OCI-LY3 (cell line): ENCODE measurements around the gene MED16.

Experiments
- H2AFZ ChIP-seq: fragments of 200-600, 300-600 bp; shearing (Covaris generic); 2 replicates; pipeline ENCODE4 v1.6.0; 2014; ENCODE audit warnings: antibody characterized with exemption, low read depth, low read length
- H3K27ac ChIP-seq: fragments of 200-600, 300-600 bp; sonication (generic); 2 replicates; pipeline ENCODE4 v1.5.1; 2014; ENCODE audit warnings: mild to moderate bottlenecking, low read length, moderate library complexity, mixed read lengths
- H3K27me3 ChIP-seq: fragments of 200-600, 300-600 bp; sonication (generic); 2 replicates; pipeline ENCODE4 v1.6.1; 2014; ENCODE audit warnings: low read depth, low read length, mixed read lengths
- H3K36me3 ChIP-seq: fragments of 200-600, 300-600 bp; sonication (generic); replicated peaks from 2 replicates; pipeline ENCODE3; 2014; ENCODE audit warnings: low read depth, low read length, mixed read lengths
- H3K4me1 ChIP-seq: fragments of 300-600, 200-600 bp; sonication (generic); 2 replicates; pipeline ENCODE4 v1.6.1; 2014; ENCODE audit warnings: low read length, mixed read lengths
- H3K4me2 ChIP-seq: fragments of 200-600, 300-600 bp; sonication (generic); 2 replicates; pipeline ENCODE4 v1.6.1; 2014; ENCODE audit warnings: low read length, mixed read lengths
- H3K4me3 ChIP-seq: fragments of 300-600, 200-600 bp; sonication (generic); 2 replicates; pipeline ENCODE4 v1.5.1; 2014; ENCODE audit warnings: antibody characterized with exemption, mild to moderate bottlenecking, low read length, moderate library complexity
- H3K79me2 ChIP-seq: fragments of 300-600, 200-600 bp; shearing (Covaris generic); 2 replicates; pipeline ENCODE4 v1.6.1; 2014; ENCODE audit warnings: mild to moderate bottlenecking, low read length, mixed read lengths
- H3K9ac ChIP-seq: fragments of 300-600, 200-600 bp; shearing (Covaris generic); 2 replicates; pipeline ENCODE4 v1.6.0; 2014; ENCODE audit warnings: mild to moderate bottlenecking, low read length, moderate library complexity
- H3K9me3 ChIP-seq: fragments of 200-600, 300-600 bp; shearing (Covaris generic); 2 replicates; pipeline ENCODE4 v1.6.1; 2014; ENCODE audit warnings: low read length, mixed read lengths; ENCODE audit not compliant: insufficient read depth
- H4K20me1 ChIP-seq: fragments of 200-600, 300-600 bp; sonication (generic); 2 replicates; pipeline ENCODE4 v1.6.1; 2016; ENCODE audit warnings: low read length, mixed read lengths; ENCODE audit not compliant: insufficient read depth
- EZH2phosphoT487 ChIP-seq: fragments of 200-600 bp; shearing (Covaris generic); IDR thresholded peaks from 2 replicates; pipeline ENCODE4 v1.6.1; 2018; ENCODE audit warnings: antibody characterized with exemption, mixed run types, low read depth
- TF ChIP-seq, protein P1 (sequence below): fragments of 200-600, 300-600 bp; sonication (generic); IDR thresholded peaks from 2 replicates; pipeline ENCODE4 v1.5.1; 2014; ENCODE audit warnings: antibody characterized with exemption, low read length, low read depth

The MED16 gene

DNA sequence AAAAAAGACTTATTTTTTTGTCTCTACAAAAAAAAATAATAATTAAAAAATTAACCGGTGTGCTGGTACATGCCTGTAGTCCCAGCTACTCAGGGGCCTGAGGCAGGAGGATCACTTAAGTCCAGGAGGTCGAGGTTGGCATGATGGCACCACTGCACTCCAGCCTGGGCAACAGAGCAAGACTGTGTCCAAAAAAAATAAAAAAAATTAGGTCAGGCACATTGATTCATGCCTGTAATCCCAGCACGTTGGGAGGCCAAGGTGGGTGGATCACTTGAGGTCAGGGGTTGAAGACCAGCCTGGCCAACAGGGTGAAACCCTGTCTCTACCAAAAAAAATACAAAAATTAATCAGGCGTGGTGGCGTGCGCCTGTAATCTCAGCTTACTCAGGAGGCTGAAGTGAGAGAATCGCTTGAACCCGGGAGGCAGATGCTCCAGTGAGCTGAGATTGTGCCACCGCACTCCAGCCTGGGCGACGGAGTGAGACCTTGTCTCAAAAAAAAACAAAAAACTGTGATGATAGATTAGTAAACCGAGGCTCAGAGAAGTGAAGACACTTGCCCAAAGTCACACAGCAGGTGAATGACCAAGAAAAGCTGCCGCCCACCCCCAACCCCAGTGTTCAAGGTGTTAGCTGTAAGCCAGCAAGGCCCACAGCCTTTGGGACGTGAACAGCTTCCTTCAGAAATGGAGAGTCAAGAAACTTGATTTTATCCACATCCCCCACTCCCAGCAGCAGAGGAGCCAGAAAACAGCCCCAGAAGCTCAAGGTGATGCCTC lies 9.6 kb upstream of the MED16 start:
- H3K4me1 ChIP-seq = peaks cover 21% of the 10 kb centered on the region
- peaks cover 52% of the 10 kb centered on the region for H3K36me3 ChIP-seq
- H3K4me2 ChIP-seq = no peak overlapping the region
- no peaks in the 10 kb centered on the region for H3K27me3 ChIP-seq
- H3K4me3 ChIP-seq = no peak overlapping the region
- H2AFZ ChIP-seq = no peak overlapping the region
- no peak overlapping the region for H3K9ac ChIP-seq
- H3K9me3 ChIP-seq = no peaks in the 10 kb centered on the region
- H4K20me1 ChIP-seq = peaks cover 60% of the 10 kb centered on the region
- TF ChIP-seq EZH2phosphoT487 = no peak
- TF ChIP-seq, protein P1, sequence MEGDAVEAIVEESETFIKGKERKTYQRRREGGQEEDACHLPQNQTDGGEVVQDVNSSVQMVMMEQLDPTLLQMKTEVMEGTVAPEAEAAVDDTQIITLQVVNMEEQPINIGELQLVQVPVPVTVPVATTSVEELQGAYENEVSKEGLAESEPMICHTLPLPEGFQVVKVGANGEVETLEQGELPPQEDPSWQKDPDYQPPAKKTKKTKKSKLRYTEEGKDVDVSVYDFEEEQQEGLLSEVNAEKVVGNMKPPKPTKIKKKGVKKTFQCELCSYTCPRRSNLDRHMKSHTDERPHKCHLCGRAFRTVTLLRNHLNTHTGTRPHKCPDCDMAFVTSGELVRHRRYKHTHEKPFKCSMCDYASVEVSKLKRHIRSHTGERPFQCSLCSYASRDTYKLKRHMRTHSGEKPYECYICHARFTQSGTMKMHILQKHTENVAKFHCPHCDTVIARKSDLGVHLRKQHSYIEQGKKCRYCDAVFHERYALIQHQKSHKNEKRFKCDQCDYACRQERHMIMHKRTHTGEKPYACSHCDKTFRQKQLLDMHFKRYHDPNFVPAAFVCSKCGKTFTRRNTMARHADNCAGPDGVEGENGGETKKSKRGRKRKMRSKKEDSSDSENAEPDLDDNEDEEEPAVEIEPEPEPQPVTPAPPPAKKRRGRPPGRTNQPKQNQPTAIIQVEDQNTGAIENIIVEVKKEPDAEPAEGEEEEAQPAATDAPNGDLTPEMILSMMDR = no peak
- H3K79me2 ChIP-seq = peaks cover 61% of the 10 kb centered on the region
- H3K27ac ChIP-seq = no peak overlapping the region

GRCh38 chr19:902093-902370 lies 9.0 kb upstream of the MED16 start:
- TF ChIP-seq EZH2phosphoT487 = no peak
- TF ChIP-seq, protein P1 = no peak
- Histone ChIP-seq H3K27ac (no peak overlapping the region), H3K27me3 (no peaks in the 10 kb centered on the region), H3K4me2 (no peak overlapping the region), H3K4me1 (peaks cover 15% of the 10 kb centered on the region), H3K79me2 (peaks cover 55% of the 10 kb centered on the region), H4K20me1 (peaks cover 60% of the 10 kb centered on the region), H3K9ac (no peak overlapping the region), H3K36me3 (peaks cover 56% of the 10 kb centered on the region), H3K4me3 (no peak overlapping the region), H3K9me3 (no peaks in the 10 kb centered on the region), H2AFZ (no peak overlapping the region)

DNA sequence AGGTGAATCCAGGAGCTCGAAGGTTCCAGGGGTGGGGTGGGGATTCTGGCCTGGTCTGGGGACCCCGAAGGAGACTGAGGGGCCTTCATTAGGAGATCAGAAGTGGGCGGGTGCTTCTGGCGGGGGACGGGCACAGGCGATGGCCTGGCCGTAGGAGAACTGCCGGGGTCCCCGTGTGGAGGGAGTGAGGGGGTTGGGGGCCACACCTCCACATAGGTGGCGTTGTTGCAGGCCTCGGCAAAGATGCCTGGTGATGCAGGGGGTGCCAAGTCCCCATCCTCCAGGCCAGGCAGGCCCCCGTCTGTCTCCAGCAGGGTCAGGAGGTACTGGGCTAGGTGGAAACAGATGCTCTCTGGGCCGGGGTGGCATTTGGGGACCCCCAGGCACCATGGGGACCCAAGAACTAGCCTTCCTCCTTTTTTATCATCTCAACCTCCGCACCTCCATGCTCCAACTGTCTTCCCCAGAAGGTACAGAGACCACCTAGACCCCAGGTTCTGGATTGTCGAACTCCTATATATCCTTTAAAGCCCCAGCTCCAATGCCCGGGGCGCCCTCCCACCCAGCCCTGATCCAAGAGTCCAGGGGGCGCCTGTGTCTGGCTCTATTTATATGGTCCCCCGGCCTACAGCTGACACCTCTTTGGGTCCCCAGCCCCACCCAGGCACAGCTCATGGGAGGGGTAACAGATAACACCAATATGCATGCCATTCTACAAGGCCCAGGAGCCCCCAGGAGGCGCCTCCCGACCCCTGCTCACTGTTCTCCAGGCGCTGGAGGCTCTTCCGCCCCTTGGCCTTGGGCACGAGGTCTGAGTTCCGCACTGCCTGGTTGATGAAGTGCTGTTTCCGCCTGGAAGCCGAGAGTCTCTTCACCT lies 8.5 kb upstream of the MED16 start:
- H3K27ac ChIP-seq = no peak overlapping the region
- peaks cover 50% of the 10 kb centered on the region for H3K79me2 ChIP-seq
- H3K36me3 ChIP-seq = peaks cover 56% of the 10 kb centered on the region
- TF ChIP-seq, protein P1 = no peak
- TF ChIP-seq EZH2phosphoT487 = no peak
- no peak overlapping the region for H3K4me2 ChIP-seq
- peaks cover 10% of the 10 kb centered on the region for H3K4me1 ChIP-seq
- no peak overlapping the region for H3K4me3 ChIP-seq
- H2AFZ ChIP-seq = no peak overlapping the region
- peaks cover 60% of the 10 kb centered on the region for H4K20me1 ChIP-seq
- no peak overlapping the region for H3K9ac ChIP-seq
- no peaks in the 10 kb centered on the region for H3K9me3 ChIP-seq
- H3K27me3 ChIP-seq = no peaks in the 10 kb centered on the region
